ENCODE results near the gene ZBTB5.
"Not testable (repeated sequence)": the region's sequence is repeated elsewhere in the genome, so short reads cannot be mapped to it uniquely, and the experiment has no call there.

The ZBTB5 gene

DNA sequence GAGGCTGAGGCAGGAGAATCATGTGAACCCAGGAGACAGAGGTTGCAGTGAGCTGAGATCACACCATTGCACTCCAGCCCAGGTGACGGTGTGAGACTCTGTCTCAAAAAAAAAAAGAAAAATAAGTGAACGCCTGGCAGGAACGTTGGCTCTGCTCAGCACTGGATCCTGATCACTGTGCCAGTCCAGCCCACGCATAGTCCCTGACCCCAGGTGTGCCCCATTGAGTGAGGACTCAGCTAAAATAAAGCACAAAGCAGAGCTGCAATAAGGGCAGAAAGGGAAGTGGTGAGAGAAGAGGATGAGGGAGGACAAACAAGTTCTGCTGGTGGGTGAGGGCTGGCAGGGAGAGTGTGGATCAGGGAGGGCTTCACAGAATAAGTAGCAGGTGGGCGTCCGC, 38.4 kb downstream of the ZBTB5 start:
- in situ Hi-C loops (cut with HindIII; ENCODE audit: low sequenced_read_pairs) = no loop called here

DNA sequence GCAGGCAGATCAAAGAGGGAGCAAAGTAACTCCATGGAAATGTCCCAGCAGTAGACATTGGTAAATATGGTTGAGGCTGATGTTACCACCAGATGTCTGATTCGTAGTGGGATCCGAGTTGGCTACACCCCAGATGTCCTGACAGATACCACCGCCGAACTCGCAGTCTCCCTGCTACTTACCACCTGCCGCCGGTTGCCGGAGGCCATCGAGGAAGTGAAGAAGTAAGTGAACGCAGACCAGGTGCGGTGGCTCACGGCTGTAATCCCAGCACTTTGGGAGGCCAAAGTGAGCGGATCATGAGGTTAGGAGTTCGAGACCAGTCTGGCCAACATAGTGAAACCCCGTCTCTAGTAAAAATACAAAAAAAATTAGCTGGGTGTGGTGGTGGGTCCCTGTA, 38.8 kb downstream of the ZBTB5 start:
- in situ Hi-C loops (cut with HindIII; ENCODE audit: low sequenced_read_pairs) = not testable (repeated sequence)

DNA sequence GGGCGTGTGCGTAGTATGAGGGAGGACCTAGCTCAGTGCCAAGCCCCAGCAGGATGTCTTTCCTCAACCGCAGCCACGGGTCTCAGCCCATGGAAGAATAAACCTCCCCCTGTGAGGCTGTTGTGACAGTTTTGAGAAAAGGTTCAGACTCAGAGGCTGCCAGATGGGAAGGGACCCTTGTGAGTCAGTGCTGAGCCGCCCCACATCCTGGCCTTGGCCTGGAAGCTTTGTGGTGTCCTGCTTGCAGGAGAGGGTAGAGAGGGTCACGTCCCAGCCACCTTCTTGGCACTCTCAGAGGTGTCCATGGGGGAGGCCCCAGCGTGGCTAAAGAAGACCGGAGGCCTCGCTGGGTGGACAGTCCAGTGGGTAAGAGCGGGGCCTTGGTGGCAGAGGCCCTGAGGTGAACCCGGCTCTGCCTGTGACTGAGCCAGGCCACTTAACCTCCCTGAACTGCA, 39.9 kb downstream of the ZBTB5 start:
- in situ Hi-C loops (cut with HindIII; ENCODE audit: low sequenced_read_pairs) = no loop called here

DNA sequence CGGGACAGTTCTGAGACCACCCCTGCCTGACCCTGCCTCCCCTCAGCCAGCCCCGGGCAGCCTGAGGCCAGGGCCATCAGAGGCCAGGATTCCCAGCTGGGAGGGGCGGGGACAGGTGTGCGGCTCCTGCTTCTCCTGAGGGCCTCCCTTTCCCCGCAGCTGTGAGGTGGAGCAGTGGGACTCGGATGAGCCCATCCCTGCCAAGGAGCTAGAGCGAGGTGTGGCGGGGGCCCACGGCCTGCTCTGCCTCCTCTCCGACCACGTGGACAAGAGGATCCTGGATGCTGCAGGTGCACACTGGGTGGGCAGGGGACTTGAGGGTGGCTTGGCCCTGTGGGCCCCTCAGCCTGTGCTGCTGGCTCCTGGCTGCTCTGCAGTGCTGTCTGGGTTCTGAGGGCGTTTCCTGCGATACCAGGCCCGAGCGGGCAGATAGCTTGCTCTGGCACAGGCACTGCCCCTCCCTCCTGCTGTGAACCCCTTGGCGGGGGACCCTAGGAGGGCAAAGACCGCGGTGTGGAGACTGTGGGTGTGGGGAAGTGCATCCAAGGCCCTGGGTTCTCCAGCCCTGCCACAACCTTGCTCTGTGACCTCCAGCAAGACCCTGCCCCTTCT, 40.5 kb downstream of the ZBTB5 start:
- in situ Hi-C loops (cut with HindIII; ENCODE audit: low sequenced_read_pairs) = no loop called here

DNA sequence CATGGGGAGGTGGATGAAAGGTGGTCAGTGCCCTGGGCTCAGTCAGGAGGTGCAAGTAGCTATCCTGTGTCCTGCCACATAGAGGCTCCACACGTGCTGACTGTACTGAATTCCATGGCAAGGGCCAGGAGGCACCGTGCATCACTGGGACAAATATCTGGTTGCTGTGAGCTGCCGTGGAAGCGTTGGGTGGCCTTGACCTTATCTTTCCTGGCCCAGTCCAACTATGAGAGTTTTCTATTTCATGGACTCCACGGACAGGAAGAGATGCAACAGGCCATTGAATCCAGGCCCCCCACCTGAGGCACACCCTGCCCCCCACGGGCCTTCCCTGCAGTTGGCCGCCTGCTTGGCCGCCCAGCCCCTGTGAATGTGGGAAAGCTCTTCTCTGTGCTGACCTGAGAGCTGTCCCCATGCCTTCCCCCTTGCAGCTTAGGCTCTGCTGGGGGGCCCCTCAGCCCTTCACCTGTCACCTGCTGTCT, 41.0 kb downstream of the ZBTB5 start:
- in situ Hi-C loops (cut with HindIII; ENCODE audit: low sequenced_read_pairs) = no loop called here

DNA sequence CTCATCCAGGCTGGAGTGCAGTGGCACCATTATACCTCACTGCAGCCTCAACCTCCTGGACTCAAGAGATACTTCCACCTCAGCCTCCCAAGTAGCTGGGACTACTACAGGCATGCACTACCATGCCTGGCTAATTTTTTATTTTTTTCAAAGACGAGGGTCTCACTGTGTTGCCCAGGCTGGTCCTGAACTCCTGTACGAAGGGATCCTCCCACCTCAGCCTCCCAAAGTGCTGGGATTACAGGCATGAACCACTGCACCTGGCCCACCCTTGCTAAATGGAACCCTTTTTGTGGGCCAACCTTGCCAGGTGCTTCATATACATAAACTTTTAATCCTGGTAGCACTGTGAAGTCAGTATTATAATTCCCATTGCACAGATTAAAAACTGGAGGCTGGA, 41.7 kb downstream of the ZBTB5 start:
- in situ Hi-C loops (cut with HindIII; ENCODE audit: low sequenced_read_pairs) = no loop called here

DNA sequence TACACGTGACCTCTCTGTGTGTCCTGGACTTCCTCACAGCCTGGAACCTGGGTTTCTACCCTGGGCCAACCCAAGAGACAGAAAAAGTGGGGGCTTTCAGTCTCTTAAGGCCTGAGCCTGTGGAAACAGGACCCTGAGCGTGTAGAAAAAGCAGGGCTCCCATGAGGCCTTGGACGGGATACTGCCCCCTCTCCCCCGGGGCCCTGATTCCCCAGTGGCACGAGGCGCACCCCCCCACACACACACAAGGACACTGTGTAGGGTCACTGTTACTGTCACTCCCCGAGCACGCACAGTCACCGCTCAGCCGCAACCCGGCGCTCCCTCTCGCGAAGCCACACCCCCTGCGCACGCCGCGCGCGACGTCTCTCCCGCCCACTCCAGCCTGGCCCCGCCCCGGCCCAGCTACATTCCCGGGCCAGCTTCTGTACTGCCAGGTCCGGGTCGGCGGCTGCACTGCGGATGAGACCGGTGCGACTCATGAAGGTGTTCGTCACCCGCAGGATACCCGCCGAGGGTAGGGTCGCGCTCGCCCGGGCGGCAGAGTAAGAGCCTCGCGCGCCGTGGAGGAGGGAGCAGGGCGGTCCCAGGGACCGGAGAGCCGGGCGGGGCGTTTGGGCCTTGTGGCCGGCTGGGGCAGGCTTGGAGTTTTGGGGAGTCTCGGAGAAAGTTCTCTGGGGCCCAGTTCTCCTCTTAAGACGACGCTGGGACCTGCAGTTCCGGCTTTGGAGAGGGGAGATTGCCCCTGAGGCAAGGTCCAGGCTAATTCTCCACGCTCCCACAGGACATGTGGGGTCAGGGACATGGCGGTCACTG, 42.8 kb downstream of the ZBTB5 start, which contains the start of gene GRHPR:
TSS of gene GRHPR (plus strand) at position 408 of the 816 bp plus-strand sequence. CDS start at position 463, 55 bp downstream.
- in situ Hi-C loops (cut with HindIII; ENCODE audit: low sequenced_read_pairs) = no loop called here

DNA sequence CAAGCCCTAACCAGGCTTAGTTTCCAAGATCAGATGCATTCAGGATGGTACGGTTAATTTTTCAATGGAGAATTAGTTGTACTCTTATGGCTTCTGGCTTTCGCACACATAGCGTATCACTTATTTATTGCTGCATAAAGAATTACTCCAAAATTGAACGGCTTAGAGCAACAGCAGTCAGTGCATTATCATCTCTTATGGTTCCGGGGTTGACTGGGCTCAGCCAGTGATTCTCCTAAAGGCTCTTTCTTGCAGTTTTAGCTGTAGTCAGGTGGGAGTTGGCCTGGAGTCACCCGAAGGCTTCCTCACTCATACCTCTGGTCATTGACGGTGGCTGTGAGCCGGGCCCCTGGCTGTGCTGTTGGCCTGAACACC, 43.3 kb downstream of the ZBTB5 start:
- in situ Hi-C loops (cut with HindIII; ENCODE audit: low sequenced_read_pairs) = no loop called here

DNA sequence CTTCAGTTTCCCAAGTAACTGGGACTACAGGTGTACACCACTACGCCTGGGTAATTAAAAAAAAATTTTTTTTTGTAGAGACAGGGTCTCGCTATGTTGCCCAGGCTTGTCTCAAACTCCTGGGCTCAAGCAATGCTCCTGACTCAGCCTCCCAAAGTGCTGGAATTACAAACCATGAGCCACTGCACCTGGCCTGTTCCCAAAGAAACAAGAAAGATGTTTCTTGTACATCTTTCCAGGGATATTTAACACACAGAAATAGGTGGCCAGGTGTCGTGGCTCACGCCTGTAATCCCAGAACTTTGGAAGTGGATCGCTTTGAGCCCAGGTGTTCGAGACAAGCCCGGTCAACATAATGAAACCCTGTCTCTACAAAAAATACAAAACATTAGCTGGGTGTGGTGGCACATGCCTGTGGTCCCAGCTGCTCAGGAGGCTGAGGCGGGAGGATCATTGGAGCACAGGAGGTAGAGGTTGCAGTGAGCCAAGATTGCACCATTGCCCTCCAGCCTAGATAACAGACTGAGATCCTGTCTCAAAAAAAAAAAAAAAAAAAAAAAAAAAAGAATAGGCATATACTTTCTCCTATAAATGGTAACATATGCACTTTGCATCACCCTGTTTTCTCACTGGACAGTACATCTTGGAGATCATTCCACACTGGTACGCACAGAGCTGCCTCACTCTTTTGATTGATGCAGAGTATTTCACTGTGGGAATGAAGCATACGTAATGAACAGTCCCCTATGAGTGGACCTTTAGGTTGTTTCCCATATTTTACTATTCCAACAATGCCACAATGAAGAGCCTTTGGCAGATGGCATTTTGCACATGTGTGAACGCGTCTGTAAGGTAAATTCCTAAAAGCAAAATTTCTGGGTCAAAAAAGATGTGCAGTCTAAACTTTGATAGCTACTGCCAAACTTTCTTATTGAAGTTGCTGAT, 44.7 kb downstream of the ZBTB5 start:
- in situ Hi-C loops (cut with HindIII; ENCODE audit: low sequenced_read_pairs) = no loop called here

DNA sequence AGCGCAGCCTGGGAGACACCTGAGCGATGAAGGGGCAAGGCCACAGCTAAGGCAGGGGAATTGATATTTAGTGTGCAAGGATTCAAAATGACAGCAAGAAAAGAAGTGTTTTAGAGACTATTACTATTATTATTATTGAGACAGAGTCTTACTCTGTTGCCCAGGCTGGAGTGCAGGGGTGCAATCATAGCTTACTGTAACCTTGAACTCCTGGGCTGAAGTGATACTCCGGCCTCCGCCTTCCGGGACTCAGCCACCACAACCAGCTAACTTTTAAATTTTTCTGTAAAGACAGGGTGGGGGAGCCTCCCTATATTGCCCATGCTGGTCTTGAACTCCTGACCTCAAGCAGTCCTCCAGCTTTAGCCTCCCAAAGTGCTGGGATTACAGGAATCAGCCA, 46.0 kb downstream of the ZBTB5 start:
- in situ Hi-C loops (cut with HindIII; ENCODE audit: low sequenced_read_pairs) = no loop called here

DNA sequence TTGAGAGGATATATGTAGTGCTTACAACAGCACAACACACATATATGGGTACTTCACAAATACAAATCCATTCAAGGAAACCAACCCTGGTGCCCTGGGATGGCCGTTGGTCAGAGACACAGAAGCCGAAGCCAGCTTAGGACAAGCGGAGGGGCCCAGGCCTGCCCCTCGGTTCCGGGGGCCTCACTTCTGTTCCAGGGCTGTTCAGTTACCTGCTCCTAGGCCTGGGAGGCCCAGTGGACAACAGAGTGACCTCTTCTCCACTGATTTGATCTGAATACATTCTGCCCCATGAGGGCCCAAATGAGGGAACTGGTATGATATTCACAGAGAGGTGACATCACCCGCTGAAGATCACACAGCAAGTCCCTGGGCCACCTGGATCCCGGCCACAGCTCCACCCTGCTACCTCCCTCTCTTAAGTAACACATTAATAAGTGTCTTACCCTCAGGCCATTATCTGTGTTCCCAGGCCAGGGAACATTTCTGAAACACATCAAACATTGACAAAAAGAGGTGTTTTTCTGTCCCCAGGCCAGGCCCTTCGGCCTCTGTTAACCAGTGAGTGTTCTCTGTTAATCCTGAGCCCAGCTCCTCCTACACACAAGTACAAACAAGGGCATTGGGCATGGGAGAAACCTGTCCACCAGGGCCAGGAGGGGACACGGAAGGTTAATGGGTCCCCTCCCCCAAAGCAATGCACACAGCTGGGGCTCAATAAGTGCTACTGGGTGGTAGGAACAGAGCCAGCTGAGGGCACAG, 47.2 kb downstream of the ZBTB5 start:
- in situ Hi-C loops (cut with HindIII; ENCODE audit: low sequenced_read_pairs) = no loop called here

DNA sequence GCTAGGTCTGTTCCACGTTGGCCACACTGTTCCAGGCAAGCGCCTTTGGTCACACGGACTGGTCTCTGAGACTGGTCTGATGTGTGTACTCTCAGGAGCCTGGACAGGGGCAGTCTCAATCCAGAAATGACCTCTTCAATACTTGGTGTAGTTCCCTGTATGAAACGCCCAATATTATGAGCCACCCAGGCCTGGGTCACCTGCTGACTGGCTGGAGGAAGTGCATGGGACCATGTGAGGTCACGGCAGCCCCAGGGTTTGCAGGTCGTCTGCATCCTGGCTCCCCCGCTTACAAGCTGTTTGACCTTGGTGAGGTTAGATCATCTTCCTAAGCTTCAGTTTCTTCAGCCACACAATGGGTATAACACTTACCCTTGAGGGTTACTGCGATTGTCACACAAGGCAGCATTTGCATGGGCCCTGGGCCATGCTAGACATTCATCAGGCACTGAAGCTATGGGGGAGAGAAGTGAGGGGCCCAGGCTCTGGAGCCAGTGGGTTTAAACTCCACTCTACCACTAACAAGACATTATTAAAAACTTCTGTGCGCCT, 47.9 kb downstream of the ZBTB5 start:
- in situ Hi-C loops (cut with HindIII; ENCODE audit: low sequenced_read_pairs) = no loop called here

DNA sequence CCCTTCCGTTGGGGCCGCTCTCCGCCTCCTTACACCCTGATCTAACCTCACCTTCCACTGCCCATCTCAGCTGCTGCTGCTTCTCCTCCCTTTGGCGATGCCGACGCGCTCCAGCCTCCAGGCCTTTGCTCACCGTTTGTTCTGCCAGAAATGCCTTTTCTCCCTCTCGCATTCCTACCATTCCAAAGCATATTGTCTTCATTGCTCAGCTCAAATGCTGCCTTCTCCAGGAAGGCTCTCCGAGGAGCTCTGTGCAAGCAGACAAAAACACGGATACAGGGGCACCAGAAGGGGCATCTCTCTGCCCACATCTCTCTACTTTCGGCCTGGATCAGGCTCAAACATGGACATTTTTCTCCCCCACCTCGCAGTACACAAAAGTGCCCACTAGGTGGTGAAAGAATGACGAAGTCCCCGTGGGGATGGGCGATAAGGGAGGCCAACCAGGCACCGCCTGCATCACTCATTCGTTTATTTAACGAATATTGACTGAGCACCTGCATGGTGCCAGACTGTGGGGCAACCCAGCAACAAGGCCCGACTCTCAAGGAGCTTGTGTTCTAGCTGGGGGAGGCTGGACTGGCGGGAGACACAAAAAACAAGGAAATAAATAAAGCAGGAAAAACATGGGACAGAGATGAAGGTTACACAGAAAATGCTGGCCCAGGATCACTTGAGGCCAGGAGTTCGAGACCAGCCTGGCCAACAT, 50.1 kb downstream of the ZBTB5 start:
- in situ Hi-C loops (cut with HindIII; ENCODE audit: low sequenced_read_pairs) = no loop called here

DNA sequence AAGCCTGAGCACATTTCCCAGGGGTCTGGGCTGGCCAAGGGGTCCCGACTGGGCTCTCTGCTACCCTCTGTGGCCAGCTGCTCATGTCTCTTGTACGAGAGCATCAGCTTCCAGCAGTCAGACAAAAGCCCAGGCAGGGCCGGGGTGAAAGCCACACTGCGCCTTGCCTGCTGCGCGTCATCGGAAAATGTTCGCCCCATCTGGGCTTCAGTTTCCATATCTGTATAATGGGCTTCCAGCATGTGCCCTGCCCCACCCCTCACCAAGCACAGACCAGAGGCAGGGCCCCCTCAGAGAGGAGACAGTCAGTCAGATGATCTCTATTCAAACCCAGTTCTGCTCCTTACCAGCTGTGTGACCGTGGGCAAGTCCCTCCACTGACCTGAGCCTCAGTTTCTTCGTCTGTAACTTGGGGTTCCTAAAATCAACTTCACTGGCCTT, 50.7 kb downstream of the ZBTB5 start:
- in situ Hi-C loops (cut with HindIII; ENCODE audit: low sequenced_read_pairs) = no loop called here

DNA sequence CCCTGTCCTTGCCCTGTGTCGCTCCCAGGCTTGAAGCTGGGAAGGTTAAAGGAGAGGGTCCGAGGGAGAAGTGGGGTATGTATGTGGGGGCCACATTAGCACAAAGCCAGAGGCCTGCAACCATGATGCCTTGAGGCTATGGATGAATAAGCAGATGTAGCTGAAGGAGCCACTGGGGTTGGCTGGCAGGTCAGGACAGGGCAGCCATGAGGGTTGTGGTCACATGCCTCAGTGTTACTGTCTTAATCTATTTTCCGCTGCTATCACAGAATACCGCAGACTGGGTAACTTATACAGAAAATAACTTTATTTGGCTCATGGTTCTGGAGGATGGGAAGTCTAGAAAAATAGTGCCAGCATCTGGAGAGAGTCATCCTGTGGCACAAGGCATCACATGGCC, 51.9 kb downstream of the ZBTB5 start:
- in situ Hi-C loops (cut with HindIII; ENCODE audit: low sequenced_read_pairs) = no loop called here

DNA sequence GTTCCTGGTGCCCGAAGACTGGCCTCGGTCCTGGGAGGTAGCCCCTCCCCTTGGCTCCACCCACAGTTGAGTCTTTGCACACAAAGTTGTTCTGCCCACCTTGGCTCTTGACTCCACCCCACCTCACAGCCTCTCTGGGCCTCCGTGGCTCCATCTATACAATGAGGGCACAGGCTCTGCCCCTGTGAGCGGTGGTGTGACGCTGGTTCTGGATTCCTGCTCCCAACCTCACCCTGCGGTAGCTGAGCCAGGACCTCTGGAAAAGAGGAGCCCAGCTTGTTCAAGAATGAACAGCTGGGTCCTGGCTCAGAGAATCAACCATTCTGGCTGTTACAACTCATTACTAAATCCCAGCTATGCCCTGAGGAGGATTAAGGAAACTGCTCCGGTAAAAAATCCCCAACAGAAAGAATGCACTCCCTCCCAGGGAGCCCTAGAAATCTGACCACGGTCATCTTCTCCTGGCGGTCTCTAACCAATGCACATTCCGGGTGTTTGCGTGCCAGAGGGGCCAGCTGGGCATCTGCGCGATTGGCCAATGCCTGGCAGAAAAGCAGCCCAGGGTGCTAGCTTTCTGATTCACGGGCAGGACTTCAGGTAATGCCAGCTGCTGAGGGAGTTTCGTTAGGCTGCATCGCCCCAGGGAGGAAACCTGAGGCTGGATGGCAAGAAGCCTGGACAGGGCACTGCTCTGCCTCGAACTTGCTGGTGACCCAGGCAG, 52.7 kb downstream of the ZBTB5 start:
- in situ Hi-C loops (cut with HindIII; ENCODE audit: low sequenced_read_pairs) = no loop called here

DNA sequence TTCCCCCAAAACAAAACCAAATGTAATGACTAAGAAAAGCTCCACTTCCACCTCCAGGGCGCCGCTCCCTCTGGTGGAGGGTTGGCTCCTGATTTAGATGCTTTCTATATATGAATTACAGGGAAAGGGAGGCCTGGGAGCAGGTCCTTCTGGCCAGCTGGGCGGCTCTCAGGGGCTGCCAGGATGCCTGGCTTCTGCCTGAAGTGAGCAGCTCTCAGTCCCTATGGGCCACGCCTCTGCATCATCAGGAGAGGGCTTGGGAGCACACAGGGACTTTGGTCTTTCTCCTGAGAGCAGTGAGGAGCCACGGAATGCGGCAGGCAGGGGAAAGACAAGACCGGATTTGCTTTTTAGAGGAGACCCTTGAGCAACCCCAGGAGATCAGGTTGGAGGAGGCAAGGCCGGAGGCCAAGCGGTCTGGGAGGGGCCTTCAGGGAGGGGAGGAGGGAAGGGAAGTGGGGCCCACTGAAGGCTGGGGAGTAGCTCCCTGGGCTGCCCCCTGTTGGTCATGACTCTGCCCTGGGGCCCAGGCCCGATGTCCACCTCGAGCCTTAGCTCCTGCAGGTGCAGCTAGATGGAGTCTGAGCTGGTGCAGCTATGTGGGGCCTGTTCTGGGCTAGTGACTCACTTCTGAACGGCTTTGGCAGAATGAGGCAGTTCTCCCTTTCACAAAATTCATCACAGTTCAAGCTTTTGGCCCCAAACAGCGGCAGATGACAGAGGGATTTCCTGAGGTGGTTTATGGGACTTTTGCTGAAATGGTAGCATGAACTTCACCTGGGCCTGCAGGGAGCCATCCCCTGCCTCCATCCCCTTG, 54.1 kb downstream of the ZBTB5 start:
- in situ Hi-C loops (cut with HindIII; ENCODE audit: low sequenced_read_pairs) = no loop called here

DNA sequence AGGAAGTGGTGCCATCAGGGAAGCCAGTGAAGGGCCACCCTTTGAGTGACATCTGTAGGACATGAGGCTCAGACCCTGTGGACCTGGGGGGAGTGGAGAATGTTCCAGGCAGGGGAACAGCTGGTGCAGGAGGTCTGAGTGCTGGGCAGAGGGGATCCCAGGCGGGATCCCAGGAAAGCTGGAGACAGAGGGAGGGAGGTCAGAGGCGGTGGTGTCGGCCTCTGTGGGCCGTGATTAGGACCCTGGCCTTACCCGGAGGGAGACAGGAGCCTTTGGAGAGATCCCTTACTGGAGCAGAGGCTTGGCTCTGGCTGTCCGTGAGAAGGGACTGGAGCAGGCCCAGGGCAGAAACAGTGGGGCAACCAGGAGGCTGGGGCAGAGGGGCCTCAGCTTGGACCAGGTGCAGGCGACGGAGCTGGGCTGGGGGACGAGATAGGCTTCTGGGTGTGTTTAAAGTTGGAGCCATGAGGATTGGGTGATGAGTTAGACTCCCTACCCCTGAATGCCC, 54.8 kb downstream of the ZBTB5 start:
- in situ Hi-C loops (cut with HindIII; ENCODE audit: low sequenced_read_pairs) = no loop called here
